ENCODE results near the gene SPTBN1.

SPTBN1 gene

DNA sequence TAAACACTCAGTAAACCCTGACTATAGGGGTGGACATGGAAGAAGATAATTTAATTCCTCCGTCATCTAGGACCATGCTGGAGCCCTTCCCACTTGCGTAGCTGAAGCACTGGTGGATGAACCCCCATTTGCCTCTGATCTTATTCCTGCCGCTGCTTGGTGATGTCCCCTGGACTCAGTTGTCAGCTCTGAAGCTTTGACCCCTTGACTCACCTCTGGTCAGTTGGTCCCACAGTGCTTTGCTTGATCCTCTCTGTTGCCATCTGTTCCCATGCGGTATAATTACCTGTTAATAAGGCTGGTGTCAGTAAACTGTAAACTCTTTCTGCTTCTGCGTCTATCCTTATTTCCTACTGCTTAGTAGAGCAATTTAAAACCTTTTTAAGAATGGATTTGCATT is 126.9 kb downstream of the SPTBN1 start:
- H3K79me2 ChIP-seq (ENCODE audit: insufficient read depth, low read length) = no peaks in the 10 kb centered on the region
- no peaks in the 10 kb centered on the region for H3K9me2 ChIP-seq (ENCODE audit: low read depth, low read length)
- H3K4me1 ChIP-seq (ENCODE audit: insufficient read depth, low read length, severe bottlenecking) = peaks cover 41% of the 10 kb centered on the region
- no peak overlapping the region for H2AFZ ChIP-seq (ENCODE audit: low read length)
- H3K4me2 ChIP-seq (ENCODE audit: low read length) = no peak overlapping the region
- H4K20me1 ChIP-seq (ENCODE audit: insufficient read depth, low read length) = no peaks in the 10 kb centered on the region
- no peaks in the 10 kb centered on the region for H3K9me3 ChIP-seq (ENCODE audit: low read length)
- H3K36me3 ChIP-seq (ENCODE audit: insufficient read depth, low read length) = no peaks in the 10 kb centered on the region
- TF ChIP-seq, protein P1, sequence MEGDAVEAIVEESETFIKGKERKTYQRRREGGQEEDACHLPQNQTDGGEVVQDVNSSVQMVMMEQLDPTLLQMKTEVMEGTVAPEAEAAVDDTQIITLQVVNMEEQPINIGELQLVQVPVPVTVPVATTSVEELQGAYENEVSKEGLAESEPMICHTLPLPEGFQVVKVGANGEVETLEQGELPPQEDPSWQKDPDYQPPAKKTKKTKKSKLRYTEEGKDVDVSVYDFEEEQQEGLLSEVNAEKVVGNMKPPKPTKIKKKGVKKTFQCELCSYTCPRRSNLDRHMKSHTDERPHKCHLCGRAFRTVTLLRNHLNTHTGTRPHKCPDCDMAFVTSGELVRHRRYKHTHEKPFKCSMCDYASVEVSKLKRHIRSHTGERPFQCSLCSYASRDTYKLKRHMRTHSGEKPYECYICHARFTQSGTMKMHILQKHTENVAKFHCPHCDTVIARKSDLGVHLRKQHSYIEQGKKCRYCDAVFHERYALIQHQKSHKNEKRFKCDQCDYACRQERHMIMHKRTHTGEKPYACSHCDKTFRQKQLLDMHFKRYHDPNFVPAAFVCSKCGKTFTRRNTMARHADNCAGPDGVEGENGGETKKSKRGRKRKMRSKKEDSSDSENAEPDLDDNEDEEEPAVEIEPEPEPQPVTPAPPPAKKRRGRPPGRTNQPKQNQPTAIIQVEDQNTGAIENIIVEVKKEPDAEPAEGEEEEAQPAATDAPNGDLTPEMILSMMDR (IDR thresholded peaks at IDR 0.05; ENCODE audit: low read length) = no peak
- TF ChIP-seq EZH2 (IDR thresholded peaks at IDR 0.05; ENCODE audit: borderline replicate concordance, low read length) = no peak
- no peaks in the 10 kb centered on the region for H3K27me3 ChIP-seq (ENCODE audit: insufficient read depth, low read length)
- no peaks in the 10 kb centered on the region for H3F3A ChIP-seq (ENCODE audit: insufficient read depth, low read length)
- H3K4me3 ChIP-seq (ENCODE audit: low read depth, low read length, poor library complexity, severe bottlenecking) = no peak overlapping the region
- no peak overlapping the region for H3K27ac ChIP-seq (ENCODE audit: low read depth, low read length, poor library complexity, severe bottlenecking)
- no peak overlapping the region for H3K9ac ChIP-seq (ENCODE audit: low read length)

DNA sequence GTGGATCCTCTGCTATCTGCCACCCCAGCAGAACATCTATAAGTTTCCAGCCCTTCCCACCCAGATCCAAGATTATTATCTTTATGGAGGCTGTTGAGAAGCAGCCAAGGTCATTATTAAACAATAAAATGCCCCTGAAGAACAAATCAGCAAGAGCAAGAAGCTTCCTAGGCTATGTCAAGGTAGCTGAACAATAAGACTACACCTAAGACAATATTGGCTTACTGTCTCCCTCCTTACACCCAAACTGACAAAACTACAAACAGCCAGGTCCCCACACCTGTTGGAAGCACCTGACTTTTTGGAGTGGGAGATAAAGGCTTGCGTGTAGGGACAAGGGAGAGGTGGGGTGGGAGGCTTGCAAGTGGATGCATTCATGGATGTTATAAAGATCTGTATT is 128.5 kb downstream of the SPTBN1 start:
- Histone ChIP-seq H3K9ac (ENCODE audit: low read length) (no peak overlapping the region), H4K20me1 (ENCODE audit: insufficient read depth, low read length) (no peaks in the 10 kb centered on the region), H3K27ac (ENCODE audit: low read depth, low read length, poor library complexity, severe bottlenecking) (no peak overlapping the region), H3K27me3 (ENCODE audit: insufficient read depth, low read length) (no peaks in the 10 kb centered on the region), H3K36me3 (ENCODE audit: insufficient read depth, low read length) (no peaks in the 10 kb centered on the region), H3K79me2 (ENCODE audit: insufficient read depth, low read length) (no peaks in the 10 kb centered on the region), H3K9me3 (ENCODE audit: low read length) (no peaks in the 10 kb centered on the region), H3K4me1 (ENCODE audit: insufficient read depth, low read length, severe bottlenecking) (peaks cover 35% of the 10 kb centered on the region), H3F3A (ENCODE audit: insufficient read depth, low read length) (no peaks in the 10 kb centered on the region), H3K4me2 (ENCODE audit: low read length) (no peak overlapping the region), H3K9me2 (ENCODE audit: low read depth, low read length) (no peaks in the 10 kb centered on the region), H3K4me3 (ENCODE audit: low read depth, low read length, poor library complexity, severe bottlenecking) (no peak overlapping the region), H2AFZ (ENCODE audit: low read length) (no peak overlapping the region)
- TF ChIP-seq, protein P1 (IDR thresholded peaks at IDR 0.05; ENCODE audit: low read length) = no peak
- no peak for TF ChIP-seq EZH2 (IDR thresholded peaks at IDR 0.05; ENCODE audit: borderline replicate concordance, low read length)

DNA sequence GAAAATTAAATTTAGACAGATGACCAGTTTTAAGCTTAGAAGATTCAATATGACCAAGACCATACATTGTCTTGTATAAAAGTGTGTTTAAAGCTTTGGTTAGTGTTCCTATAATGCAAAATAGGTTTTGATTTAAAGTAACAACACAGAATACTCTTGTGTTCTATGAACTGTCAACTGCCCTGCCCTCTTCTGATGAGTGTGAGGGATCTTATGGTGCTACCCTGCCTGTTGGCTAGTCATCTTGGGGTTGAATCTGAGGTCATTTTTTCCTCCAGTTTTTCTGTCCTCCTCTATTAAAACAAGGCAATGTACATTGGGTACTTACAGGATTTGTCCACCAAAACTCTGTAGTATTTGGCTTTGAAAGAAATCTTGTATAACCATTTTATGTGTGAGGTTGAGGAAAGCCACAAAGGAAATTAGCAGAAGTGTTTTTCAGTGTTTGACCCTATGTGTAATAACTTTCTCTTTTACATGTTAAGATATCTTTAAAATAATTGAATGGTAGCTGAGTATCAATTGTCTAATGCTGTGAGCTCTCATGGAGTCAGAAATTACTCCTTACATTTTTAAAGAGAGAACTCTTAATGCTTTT is 129.1 kb downstream of the SPTBN1 start:
- Histone ChIP-seq H2AFZ (ENCODE audit: low read length) (no peak overlapping the region), H3K4me1 (ENCODE audit: insufficient read depth, low read length, severe bottlenecking) (peaks cover 29% of the 10 kb centered on the region), H3K9me3 (ENCODE audit: low read length) (no peaks in the 10 kb centered on the region), H3K4me2 (ENCODE audit: low read length) (no peak overlapping the region), H3K4me3 (ENCODE audit: low read depth, low read length, poor library complexity, severe bottlenecking) (no peak overlapping the region), H3K9me2 (ENCODE audit: low read depth, low read length) (no peaks in the 10 kb centered on the region), H3K36me3 (ENCODE audit: insufficient read depth, low read length) (no peaks in the 10 kb centered on the region), H3K27ac (ENCODE audit: low read depth, low read length, poor library complexity, severe bottlenecking) (no peak overlapping the region), H3K9ac (ENCODE audit: low read length) (no peak overlapping the region), H3K27me3 (ENCODE audit: insufficient read depth, low read length) (no peaks in the 10 kb centered on the region), H3F3A (ENCODE audit: insufficient read depth, low read length) (no peaks in the 10 kb centered on the region), H4K20me1 (ENCODE audit: insufficient read depth, low read length) (no peaks in the 10 kb centered on the region), H3K79me2 (ENCODE audit: insufficient read depth, low read length) (no peaks in the 10 kb centered on the region)
- TF ChIP-seq, protein P1 (IDR thresholded peaks at IDR 0.05; ENCODE audit: low read length) = no peak
- no peak for TF ChIP-seq EZH2 (IDR thresholded peaks at IDR 0.05; ENCODE audit: borderline replicate concordance, low read length)

All from OCI-LY1 (cell line).